ENCODE data around the gene PIP5KL1. TPM values are rescaled to one million over a fixed set of nuclear protein-coding genes. Genes with fewer than 3 reads are reported as not detected.

The PIP5KL1 gene
- total and polyA plus RNA-seq, 2 experiments from 2014 or later = 13.4 to 19.5 TPM

GRCh38 chr9:127895811-127896210, 34.8 kb downstream of the PIP5KL1 start (continued):
- TF ChIP-seq ETS1 (IDR thresholded peaks at IDR 0.05) (no peak), CTCF (conservative IDR thresholded peaks at IDR 0.05; ENCODE audit: low read depth in 2 of 2) (no peak)

- no peak overlapping the region for H3K27ac Mint-ChIP-seq
- no peak for DNase-seq (ENCODE audit: low spot score)
- peaks cover 55% of the 10 kb centered on the region for H3K36me3 Mint-ChIP-seq (ENCODE audit: low read depth)
These were observed 37.2 kb downstream of the PIP5KL1 start for GRCh38 chr9:127893392-127893791.

More at GRCh38 chr9:127893392-127893791, 37.2 kb downstream of the PIP5KL1 start:
- H3K4me3 ChIP-seq = no peak overlapping the region
- ATAC-seq = no peak
- H3K4me1 ChIP-seq (ENCODE audit: insufficient read depth) = peaks cover 14% of the 10 kb centered on the region
- H3K4me3 Mint-ChIP-seq = no peak overlapping the region
- H3K9me3 Mint-ChIP-seq = no peaks in the 10 kb centered on the region
- TF ChIP-seq STAT1 (IDR thresholded peaks at IDR 0.05; ENCODE audit: unreplicated experiment) = no peak
- TF ChIP-seq EZH2 (IDR thresholded peaks at IDR 0.05; ENCODE audit: low read depth, unreplicated experiment) = no peak
- TF ChIP-seq ZNF462 (CRISPR knock-in tag; IDR thresholded peaks at IDR 0.05) = no peak
- TF ChIP-seq REST (IDR thresholded peaks at IDR 0.05; ENCODE audit: unreplicated experiment) = no peak
- no peak for TF ChIP-seq ZNF331 (CRISPR knock-in tag; IDR thresholded peaks at IDR 0.05; ENCODE audit: low read depth)
- no peak for TF ChIP-seq NANOG (IDR thresholded peaks at IDR 0.05; ENCODE audit: borderline replicate concordance)
- no peak for TF ChIP-seq JUNB (IDR thresholded peaks at IDR 0.05; ENCODE audit: unreplicated experiment)
- TF ChIP-seq CTCF (conservative IDR thresholded peaks at IDR 0.05; ENCODE audit: low read depth in 2 of 2) = no peak
- H3K36me3 ChIP-seq (ENCODE audit: insufficient read depth) = peaks cover 35% of the 10 kb centered on the region
- no peak overlapping the region for H3K4me2 ChIP-seq
- peaks cover 21% of the 10 kb centered on the region for H4K20me1 ChIP-seq (replicated peaks; ENCODE audit: insufficient read depth)
- peaks cover 10% of the 10 kb centered on the region for H3K4me1 Mint-ChIP-seq
- peaks cover 9% of the 10 kb centered on the region for H3F3A ChIP-seq (replicated peaks; ENCODE audit: low read depth)
- no peaks in the 10 kb centered on the region for H3K9me2 ChIP-seq (ENCODE audit: insufficient read depth)
- no peaks in the 10 kb centered on the region for H3K27me3 ChIP-seq (ENCODE audit: insufficient read depth)
- no peak overlapping the region for H2AFZ ChIP-seq
- no peak overlapping the region for H3K27ac ChIP-seq (ENCODE audit: low read depth)
- H3K27me3 Mint-ChIP-seq (ENCODE audit: insufficient read depth, low read depth, poor library complexity) = peaks cover 8% of the 10 kb centered on the region
- peaks cover 6% of the 10 kb centered on the region for H3K79me2 ChIP-seq (replicated peaks; ENCODE audit: insufficient read depth)
